Retinal pigment epithelial cell (primary cell): ENCODE results near the gene ELOA.

Experiments
- DNase-seq: peaks from one replicate; pipeline ENCODE4 v3.0.0-alpha.2; 2010; ENCODE audit warnings: low read depth
- H3K4me3 ChIP-seq: 2 replicates; pipeline ENCODE4 v1.5.1; 2011; ENCODE audit warnings: mild to moderate bottlenecking, low read length, control low read depth, moderate library complexity
- CTCF ChIP-seq: conservative IDR thresholded peaks from 2 replicates; pipeline ENCODE4 v1.5.1; 2011; ENCODE audit warnings: low read depth, low read length, control low read depth, inconsistent platforms

Gene ELOA

GRCh38 chr1:23736437-23737134 lies 6.7 kb upstream of the ELOA start:
- DNase-seq, result no peak
- TF ChIP-seq CTCF, result no peak
- H3K4me3 ChIP-seq, result no peak overlapping the region

- no peak for TF ChIP-seq CTCF
- H3K4me3 ChIP-seq, result no peak overlapping the region
- DNase-seq, result no peak
Measured at GRCh38 chr1:23741609-23742008, 1.7 kb upstream of the ELOA start.

GRCh38 chr1:23742670-23743286 lies 493 bp upstream of the ELOA start:
- TF ChIP-seq CTCF, result no peak
- no peak for DNase-seq
- H3K4me3 ChIP-seq, result peak overlapping the region; percentile 79

GRCh38 chr1:23745515-23745914 lies 2.2 kb downstream of the ELOA start:
- DNase-seq, result no peak
- H3K4me3 ChIP-seq, result no peak overlapping the region
- peak; percentile 58 for TF ChIP-seq CTCF

- no peak overlapping the region for H3K4me3 ChIP-seq
- TF ChIP-seq CTCF, result no peak
- DNase-seq, result no peak
Measured at GRCh38 chr1:23748016-23748415, 4.7 kb downstream of the ELOA start.

GRCh38 chr1:23751050-23751814 lies 8.0 kb downstream of the ELOA start:
- no peak for DNase-seq
- no peak overlapping the region for H3K4me3 ChIP-seq
- peak; percentile 80 for TF ChIP-seq CTCF
